Astrocyte of the spinal cord (primary cell): ENCODE measurements around the gene BCL7A.

Source experiments
- DNase-seq: peaks from one replicate; pipeline ENCODE4 v3.0.0; 2011; ENCODE audit warnings: low read depth, low spot score
- H3K4me3 ChIP-seq: 2 replicates; pipeline ENCODE4 v1.5.1; 2011; ENCODE audit warnings: low read depth, mild to moderate bottlenecking, low read length, moderate library complexity
- in situ Hi-C: cut with HindIII; loops from 2 replicates; pipeline ENCODE4 v1.10.0; 2017; ENCODE audit warnings: low sequenced_read_pairs
- TF ChIP-seq, protein P1 (sequence below): IDR thresholded peaks from 2 replicates; pipeline ENCODE4 v1.5.1; 2012; ENCODE audit warnings: low read depth, mild to moderate bottlenecking, low read length, inconsistent platforms

Gene BCL7A

DNA sequence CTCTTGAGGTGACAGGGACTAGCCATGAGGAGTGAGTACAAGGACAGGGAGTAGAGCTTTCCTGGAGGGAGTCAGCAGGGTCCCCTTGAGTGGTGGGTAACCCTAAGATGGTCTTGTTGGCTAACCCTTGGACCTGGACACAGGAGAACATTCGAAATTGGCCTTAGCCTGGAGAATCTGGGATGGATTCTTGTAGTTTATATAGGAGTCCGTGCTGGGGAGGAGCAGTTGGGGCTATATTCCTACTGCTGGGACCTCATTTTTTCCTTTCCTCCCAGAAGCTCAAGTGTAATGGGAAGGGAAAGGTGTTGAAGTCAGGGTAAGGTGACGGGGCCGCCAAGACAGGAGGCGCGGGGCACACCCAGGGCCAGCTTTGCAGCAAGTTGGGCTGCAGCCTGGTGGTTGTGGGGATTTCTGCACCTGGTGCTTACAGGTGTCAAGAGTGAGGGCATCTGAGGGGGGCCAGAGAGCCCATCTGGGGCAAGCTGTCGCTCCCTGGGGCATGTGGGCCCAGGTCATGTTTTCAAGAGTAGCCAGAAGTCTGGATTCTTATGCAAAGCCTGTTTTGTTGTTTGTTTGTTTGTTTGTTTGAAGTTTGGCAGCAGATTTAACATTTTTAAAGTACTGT lies 5.1 kb downstream of the BCL7A start:
- no peak for DNase-seq
- in situ Hi-C loops: no loop called here
- H3K4me3 ChIP-seq: no peak overlapping the region
- TF ChIP-seq, protein P1, sequence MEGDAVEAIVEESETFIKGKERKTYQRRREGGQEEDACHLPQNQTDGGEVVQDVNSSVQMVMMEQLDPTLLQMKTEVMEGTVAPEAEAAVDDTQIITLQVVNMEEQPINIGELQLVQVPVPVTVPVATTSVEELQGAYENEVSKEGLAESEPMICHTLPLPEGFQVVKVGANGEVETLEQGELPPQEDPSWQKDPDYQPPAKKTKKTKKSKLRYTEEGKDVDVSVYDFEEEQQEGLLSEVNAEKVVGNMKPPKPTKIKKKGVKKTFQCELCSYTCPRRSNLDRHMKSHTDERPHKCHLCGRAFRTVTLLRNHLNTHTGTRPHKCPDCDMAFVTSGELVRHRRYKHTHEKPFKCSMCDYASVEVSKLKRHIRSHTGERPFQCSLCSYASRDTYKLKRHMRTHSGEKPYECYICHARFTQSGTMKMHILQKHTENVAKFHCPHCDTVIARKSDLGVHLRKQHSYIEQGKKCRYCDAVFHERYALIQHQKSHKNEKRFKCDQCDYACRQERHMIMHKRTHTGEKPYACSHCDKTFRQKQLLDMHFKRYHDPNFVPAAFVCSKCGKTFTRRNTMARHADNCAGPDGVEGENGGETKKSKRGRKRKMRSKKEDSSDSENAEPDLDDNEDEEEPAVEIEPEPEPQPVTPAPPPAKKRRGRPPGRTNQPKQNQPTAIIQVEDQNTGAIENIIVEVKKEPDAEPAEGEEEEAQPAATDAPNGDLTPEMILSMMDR: no peak

DNA sequence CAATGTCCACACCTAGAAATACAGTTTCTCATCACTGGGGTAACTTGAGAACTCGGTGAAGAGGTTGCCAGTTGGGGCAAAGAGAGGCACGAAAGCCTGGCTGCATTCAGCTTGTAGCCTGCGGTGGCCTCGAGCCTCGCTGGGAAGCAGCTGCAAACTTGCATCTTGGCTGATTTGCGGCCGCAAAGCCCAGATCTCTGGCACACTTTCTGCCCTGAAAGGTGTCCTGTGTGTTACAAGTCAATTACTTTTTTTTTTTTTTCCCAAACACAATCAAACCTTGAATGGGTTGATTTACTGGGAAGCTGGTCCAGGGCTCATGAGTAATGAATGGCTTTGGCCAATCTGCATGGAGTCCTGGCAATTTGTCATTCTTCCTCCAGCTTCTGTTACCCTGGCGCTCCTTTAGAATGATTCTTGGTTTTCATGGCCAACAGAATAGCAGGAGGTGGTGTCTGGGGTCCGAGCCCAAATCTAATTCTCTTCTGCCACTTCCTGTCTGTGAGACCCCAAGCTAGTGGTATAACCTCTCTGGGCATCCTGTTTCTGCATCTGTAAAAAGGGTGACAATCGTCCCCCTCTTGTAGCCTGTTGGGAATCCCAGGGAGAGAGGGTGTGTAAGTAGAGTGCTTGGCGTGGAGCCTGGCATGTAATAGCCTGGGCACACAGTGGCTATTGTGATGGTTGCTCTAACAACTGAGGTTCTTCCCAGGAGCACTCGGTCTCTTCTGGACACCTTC lies 6.7 kb downstream of the BCL7A start:
- peak; percentile 33 for DNase-seq
- TF ChIP-seq, protein P1: no peak
- in situ Hi-C loops: no loop called here
- no peak overlapping the region for H3K4me3 ChIP-seq

DNA sequence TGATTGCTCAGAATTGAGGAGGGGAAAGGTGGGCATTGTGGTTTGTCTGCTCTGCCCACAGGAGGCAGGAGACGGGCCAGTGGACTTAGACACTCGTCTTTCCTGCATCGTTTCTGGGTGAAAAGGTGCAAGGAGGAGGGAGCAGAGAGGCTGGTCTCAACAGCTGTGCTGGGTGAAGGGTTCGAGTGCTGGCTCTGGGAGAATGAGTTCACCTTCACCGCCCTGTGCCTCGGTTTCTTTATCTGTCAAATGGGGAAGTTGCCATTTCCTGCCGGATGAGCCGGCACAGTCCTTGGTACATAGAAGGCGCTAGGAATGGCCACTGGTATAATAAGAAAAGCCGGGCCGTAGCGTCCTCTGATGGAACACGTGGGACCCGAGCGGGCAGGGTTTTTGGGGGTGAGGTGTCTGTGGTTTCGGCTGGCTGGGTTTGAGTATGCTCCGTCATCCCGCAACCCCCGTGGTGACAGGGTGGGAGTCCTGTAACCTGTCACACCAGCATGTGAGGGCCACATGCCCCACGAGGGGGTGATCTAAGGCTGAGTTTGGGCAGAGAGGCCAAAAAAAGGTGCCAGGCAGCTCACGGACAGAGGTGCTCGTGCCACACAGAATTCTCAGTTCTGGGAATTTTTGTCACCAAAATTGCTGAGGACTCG lies 7.3 kb downstream of the BCL7A start:
- DNase-seq: no peak
- in situ Hi-C loops: no loop called here
- H3K4me3 ChIP-seq: no peak overlapping the region
- TF ChIP-seq, protein P1: no peak

DNA sequence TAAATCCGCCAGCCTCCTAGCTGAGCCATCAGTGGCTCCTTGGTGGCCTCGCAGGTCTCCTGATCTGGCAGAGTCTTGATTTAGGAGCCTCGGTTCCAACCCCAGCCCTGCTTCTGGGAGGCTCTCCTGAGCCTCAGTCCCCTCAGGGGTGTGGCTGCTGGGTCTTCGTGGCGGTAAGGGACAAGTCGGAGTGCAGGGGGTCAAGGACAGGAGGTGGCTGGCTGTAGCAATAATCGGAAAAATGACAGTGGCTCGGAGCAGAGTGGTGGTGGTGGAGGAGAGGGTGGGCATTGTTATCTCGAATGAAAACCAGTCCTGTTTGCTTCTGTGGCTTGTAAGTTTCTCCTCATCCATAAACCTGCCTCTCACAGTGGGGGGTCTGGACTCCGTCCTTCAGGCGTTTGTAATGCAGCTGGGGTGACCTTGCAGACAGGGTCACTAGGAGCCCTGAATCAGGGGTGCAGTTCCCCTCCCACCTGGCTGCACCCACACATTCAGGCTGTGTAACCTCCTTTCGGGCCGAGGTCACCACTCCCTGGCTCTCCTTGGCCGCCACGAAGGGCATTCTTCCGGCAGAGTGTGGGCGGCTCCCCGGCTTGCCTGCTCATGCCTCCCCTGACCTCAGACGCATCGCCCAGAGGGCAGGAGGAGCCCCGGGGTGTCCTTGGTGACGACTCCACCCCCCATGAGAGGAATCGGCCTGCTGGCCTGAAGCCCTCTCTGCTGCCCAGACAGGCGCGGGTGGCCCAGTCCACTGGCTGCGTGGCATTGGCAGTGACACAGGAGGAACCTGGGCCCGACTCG lies 8.1 kb downstream of the BCL7A start:
- DNase-seq: no peak
- in situ Hi-C loops: no loop called here
- no peak overlapping the region for H3K4me3 ChIP-seq
- TF ChIP-seq, protein P1: no peak

DNA sequence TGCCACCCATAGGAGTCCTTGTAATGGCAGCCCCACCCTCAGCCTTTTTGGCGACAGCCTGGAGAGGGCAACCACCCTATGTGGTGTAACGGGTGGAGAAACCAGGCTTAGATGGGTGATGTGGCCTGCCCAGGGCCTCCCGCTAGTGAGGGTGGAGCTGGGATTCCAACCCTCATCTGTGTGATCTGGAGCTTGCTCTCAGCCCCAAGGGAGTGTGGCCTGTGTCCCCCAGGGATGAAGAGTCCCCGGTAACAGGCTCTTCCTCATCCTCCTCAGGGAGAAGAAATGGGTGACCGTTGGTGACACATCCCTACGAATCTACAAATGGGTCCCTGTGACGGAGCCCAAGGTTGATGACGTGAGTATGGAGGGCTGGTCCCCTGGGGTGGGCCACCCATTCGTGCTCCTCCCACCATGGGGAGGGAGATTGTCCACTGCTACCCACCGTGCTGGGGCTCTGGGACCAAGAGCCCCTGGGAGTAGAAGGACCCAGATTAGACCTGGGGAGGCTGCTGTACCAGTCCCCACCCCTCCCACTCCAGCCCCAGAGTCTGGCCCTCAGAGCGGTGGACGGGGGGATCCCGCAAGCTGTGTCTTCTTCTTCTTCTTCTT lies 8.8 kb downstream of the BCL7A start:
- TF ChIP-seq, protein P1: no peak
- no peak for DNase-seq
- no peak overlapping the region for H3K4me3 ChIP-seq
- in situ Hi-C loops: no loop called here
